ACC112 (cell line): Measurements from ENCODE around the gene RNF151.

Experiments
- H2AFZ ChIP-seq: fragments of 200-600 bp; sonication (generic); one replicate; pipeline ENCODE4 v1.6.0; 2017; ENCODE audit warnings: antibody characterized with exemption, low read length; ENCODE audit not compliant: unreplicated experiment
- H3K27ac ChIP-seq: fragments of 200-600 bp; sonication (generic); 2 replicates; pipeline ENCODE4 v1.5.1; 2014; ENCODE audit warnings: low read depth, mild to moderate bottlenecking, antibody characterized with exemption, low read length, moderate library complexity
- H3K27me3 ChIP-seq: fragments of 200-600 bp; sonication (generic); 2 replicates; pipeline ENCODE4 v1.6.1; 2014; ENCODE audit warnings: mild to moderate bottlenecking, antibody characterized with exemption, low read length, moderate library complexity, mixed read lengths; ENCODE audit not compliant: insufficient read depth
- H3K36me3 ChIP-seq: fragments of 200-600 bp; sonication (generic); 2 replicates; pipeline ENCODE4 v1.6.1; 2016; ENCODE audit warnings: mild to moderate bottlenecking, antibody characterized with exemption, low read length, moderate library complexity, mixed read lengths; ENCODE audit not compliant: insufficient read depth
- H3K4me1 ChIP-seq: fragments of 200-600 bp; sonication (generic); one replicate; pipeline ENCODE4 v1.6.1; 2016; ENCODE audit warnings: low read length, mixed read lengths; ENCODE audit not compliant: insufficient read depth, unreplicated experiment, control insufficient read depth
- H3K4me3 ChIP-seq: fragments of 200-600 bp; sonication (generic); 2 replicates; pipeline ENCODE4 v1.5.1; 2014; ENCODE audit warnings: mild to moderate bottlenecking, low read depth, low read length
- H3K79me2 ChIP-seq: fragments of 200-600 bp; sonication (generic); one replicate; pipeline ENCODE4 v1.6.0; 2016; ENCODE audit warnings: low read length; ENCODE audit not compliant: control insufficient read depth, unreplicated experiment, insufficient read depth

RNF151 gene

GRCh38 chr16:2015117-2015946 is 48.7 kb downstream of the RNF151 start:
- Histone ChIP-seq H3K27me3 (peaks cover 11% of the 10 kb centered on the region; the same call in 1 of the 2 replicates), H3K27ac (peak overlapping the region; percentile 35; the same call in 1 of the 2 replicates), H3K4me3 (no peak overlapping the region), H2AFZ (no peak overlapping the region), H3K4me1 (peaks cover 13% of the 10 kb centered on the region), H3K79me2 (peaks cover 6% of the 10 kb centered on the region), H3K36me3 (no peaks in the 10 kb centered on the region)

DNA sequence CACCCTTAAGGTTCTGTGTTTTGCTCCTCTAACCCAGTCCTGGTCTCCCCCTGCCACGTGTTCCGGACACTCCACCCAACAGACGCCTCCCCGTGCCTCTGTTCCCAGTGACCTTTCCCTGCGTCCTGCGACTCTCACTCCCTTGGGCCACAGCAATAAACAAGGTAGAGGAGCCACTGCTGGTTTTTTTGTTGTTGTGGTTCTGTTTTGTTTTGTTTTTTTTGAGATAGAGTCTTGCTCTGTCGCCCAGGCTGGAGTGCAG is 49.2 kb downstream of the RNF151 start:
- H3K4me1 ChIP-seq: peaks cover 9% of the 10 kb centered on the region
- no peaks in the 10 kb centered on the region for H3K36me3 ChIP-seq
- H3K27me3 ChIP-seq: peaks cover 15% of the 10 kb centered on the region
- no peak overlapping the region for H3K4me3 ChIP-seq
- H3K27ac ChIP-seq: peak overlapping the region; percentile 35; the same call in 1 of the 2 replicates
- H2AFZ ChIP-seq: no peak overlapping the region
- H3K79me2 ChIP-seq: peaks cover under 1% of the 10 kb centered on the region

DNA sequence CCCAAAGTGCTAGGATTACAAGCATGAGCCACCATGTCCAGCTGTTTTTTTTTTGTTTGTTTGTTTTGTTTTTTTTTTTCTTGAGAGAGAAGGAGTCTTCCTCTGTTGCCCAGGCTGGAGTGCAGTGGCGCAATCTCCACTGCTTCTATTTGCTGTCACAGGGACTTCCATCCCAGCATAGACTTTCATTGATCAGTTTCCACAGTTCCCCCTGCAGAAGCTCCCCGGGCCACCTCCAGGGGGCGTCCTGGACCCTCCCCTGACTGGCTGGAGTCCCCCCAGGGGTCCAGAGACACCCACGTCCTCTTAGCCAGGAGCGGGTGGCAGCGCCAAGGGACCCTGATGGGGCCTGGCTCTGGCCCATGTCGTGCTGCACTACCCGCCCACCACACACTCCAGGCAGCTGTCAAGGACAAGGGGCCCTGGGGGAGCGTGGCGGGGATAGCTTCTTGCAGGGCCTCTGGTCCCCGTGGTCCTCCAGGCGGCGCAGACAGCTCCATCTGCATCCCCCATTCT is 49.8 kb downstream of the RNF151 start:
- no peak overlapping the region for H3K27ac ChIP-seq
- no peaks in the 10 kb centered on the region for H3K79me2 ChIP-seq
- peaks cover 16% of the 10 kb centered on the region for H3K27me3 ChIP-seq
- no peak overlapping the region for H3K4me3 ChIP-seq
- no peaks in the 10 kb centered on the region for H3K36me3 ChIP-seq
- peaks cover 9% of the 10 kb centered on the region for H3K4me1 ChIP-seq
- no peak overlapping the region for H2AFZ ChIP-seq
